ENCODE measurements around the gene DERL3. TPM values are rescaled to one million over a fixed set of nuclear protein-coding genes. Genes with fewer than 3 reads are reported as not detected.

Gene DERL3
- total RNA-seq, 2 experiments from 2014 or later = 14.6 to 18.1 TPM

DNA sequence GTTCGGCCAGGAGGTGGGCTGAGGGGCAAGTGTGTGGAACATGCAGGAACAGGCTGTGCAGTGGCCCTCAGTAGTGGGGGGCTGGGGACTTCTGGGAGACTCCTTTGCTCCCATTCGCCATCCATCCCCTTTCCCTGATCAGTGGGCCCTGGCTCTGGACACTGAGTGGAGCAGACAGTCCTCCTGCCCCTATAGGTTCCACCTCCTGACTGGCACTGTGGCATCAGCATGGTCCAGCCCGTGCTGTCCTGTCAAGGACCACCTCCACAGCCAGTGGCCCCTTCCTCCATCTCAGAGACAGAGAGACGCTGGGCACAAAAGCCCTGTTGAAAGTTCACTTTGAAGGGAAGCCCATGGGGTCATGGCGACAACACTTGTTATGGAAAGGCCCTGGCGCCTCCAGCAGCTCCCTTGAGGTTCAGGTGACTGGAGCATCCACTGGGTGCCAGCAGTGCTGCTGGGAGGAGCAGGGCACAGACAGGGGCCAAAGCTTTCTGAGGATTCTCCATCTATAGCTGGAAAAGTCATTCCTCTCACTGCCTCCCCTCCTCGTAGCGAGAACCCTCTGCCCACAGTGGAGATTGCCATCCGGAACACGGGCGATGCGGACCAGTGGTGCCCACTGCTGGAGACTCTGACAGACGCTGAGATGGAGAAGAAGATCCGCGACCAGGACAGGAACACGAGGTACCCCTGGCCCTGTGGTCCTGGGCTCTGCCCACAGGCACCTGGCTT lies 5.6 kb downstream of the DERL3 start:
- DNase-seq (no peak), ATAC-seq (no peak)
- Mint-ChIP-seq H3K9me3 (ENCODE audit: low read depth) (no peaks in the 10 kb centered on the region), H3K27me3 (no peaks in the 10 kb centered on the region), H3K36me3 (peaks cover 21% of the 10 kb centered on the region), H3K4me1 (peaks cover 12% of the 10 kb centered on the region), H3K27ac (no peak overlapping the region), H3K4me3 (no peak overlapping the region)
- CTCF ChIA-PET = no interaction called here

DNA sequence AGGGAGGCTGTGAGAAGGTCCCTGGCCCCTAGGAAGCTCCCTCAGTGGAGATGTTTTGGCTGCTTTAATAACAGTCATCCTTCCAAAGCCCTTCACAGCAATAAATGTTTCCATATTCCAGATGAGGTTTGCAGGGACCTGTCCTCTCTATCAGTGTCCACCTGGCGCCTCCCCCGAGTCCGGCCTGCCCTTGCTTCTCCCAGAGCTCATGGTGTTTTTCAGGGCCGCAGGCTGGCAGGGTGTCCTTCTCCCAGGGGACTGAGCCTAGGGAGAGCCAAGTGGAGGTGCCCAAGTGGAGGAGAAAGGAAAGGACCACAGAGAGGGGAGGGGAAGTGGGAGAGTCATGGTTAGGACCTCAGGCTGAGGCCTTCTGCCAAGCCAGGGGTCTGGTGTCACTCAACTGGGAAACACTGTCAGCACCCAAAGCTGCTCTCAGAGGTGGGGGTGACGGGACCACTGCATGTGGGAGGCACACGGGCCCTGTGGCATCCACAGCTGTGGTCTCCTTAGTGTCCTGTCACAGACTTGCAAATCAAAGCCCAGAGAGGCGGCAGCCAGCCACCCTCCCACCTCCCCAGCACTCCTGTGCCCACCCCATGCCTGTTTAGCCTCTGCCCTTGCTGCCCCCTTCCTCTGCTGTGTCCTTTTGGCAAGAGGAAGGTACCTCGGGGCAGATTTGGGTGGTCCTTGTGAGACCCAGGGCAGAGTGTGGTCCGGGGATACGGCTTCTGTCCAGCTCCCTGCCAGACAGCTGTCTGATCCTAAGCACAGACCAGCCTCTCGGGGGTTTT lies 6.4 kb downstream of the DERL3 start:
- H3K4me1 Mint-ChIP-seq = peaks cover 7% of the 10 kb centered on the region
- H3K36me3 Mint-ChIP-seq = peaks cover 21% of the 10 kb centered on the region
- ATAC-seq = no peak
- no peaks in the 10 kb centered on the region for H3K27me3 Mint-ChIP-seq
- H3K27ac Mint-ChIP-seq = peak overlapping the region; percentile 49
- no peak for DNase-seq
- no peaks in the 10 kb centered on the region for H3K9me3 Mint-ChIP-seq (ENCODE audit: low read depth)
- no peak overlapping the region for H3K4me3 Mint-ChIP-seq
- CTCF ChIA-PET = interaction anchor here (1.1 kb wide), 2 partner anchors 11 to 17 kb away, joined by 3 to 4 read pairs; no protein-coding TSS in a partner anchor

DNA sequence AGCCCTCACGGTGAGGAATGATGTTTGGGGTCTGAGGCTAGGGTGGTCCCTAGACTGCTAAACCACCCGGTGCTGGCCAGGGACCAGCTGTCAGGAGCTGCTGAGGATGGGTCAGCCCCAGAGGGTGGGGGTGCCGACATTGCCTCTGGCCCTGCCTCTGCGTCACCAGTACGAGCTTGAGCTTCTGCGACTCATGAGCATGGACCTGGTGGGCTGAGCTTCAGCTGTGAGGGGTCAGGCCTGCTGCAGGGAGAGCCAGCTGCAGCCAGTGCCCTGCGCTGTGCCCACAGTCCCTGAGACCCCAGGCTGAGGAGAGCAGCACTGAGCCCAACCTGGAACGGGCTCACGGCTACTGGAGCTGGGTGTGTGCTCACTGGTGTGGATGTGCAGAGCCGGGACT lies 7.0 kb downstream of the DERL3 start:
- H3K36me3 Mint-ChIP-seq = peaks cover 22% of the 10 kb centered on the region
- DNase-seq = no peak
- CTCF ChIA-PET = interaction anchor here (1.1 kb wide), 2 partner anchors 11 to 18 kb away, joined by 3 to 4 read pairs; no protein-coding TSS in a partner anchor
- H3K9me3 Mint-ChIP-seq (ENCODE audit: low read depth) = no peaks in the 10 kb centered on the region
- ATAC-seq = no peak
- no peak overlapping the region for H3K27ac Mint-ChIP-seq
- H3K27me3 Mint-ChIP-seq = no peaks in the 10 kb centered on the region
- H3K4me1 Mint-ChIP-seq = peaks cover 5% of the 10 kb centered on the region
- no peak overlapping the region for H3K4me3 Mint-ChIP-seq

DNA sequence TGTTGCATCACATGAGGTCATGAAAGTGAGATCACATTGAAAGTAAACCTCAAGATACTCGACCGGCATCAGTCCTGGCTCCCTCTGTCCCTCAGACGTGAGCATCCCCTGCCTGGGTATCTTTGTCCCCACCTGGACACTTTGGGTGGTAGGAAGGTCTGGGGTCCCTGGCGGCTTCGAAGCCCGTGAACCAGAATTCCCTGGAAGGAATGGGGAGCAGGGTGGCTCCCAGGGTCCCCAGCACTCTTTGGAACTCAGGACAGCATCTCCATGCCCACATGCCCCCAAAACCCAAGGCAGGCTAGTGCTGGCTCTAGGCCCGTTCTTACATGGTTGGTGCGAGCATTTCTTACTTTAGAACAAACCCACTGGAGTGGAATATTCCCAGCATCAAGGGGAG lies 7.5 kb downstream of the DERL3 start:
- DNase-seq (no peak), ATAC-seq (no peak)
- CTCF ChIA-PET = interaction anchor here (1.1 kb wide), 2 partner anchors 10 to 18 kb away, joined by 3 to 4 read pairs; no protein-coding TSS in a partner anchor
- Mint-ChIP-seq H3K9me3 (ENCODE audit: low read depth) (no peaks in the 10 kb centered on the region), H3K27ac (no peak overlapping the region), H3K4me1 (peaks cover 10% of the 10 kb centered on the region), H3K27me3 (no peaks in the 10 kb centered on the region), H3K4me3 (no peak overlapping the region), H3K36me3 (peaks cover 26% of the 10 kb centered on the region)

DNA sequence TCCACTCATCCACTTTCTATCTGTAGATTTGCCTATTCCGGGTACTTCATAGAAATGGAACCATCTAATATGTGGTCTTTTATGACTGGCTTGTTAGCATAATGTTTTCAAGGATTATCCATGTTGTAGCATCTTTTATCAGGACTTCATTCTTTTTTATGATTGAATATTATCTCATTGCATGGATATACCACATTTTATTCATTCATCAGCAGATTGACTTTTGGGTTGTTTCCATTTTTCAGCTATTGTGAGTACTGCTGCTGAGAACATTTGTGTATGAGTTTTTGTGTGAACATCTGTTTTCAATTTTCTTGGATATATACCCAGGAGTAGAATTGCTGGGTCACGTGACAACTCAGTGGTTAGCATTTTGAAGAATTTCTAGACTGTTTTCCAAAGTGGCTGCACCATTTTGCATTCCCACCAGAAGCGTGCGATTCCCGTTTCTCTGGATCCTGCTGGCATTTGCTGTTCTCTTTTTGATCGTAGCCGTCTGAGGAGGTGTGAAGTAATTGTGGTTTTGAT lies 8.9 kb downstream of the DERL3 start:
- ATAC-seq = no peak
- Mint-ChIP-seq H3K36me3 (peaks cover 33% of the 10 kb centered on the region), H3K4me3 (no peak overlapping the region), H3K27ac (no peak overlapping the region), H3K4me1 (peaks cover 19% of the 10 kb centered on the region), H3K9me3 (ENCODE audit: low read depth) (no peaks in the 10 kb centered on the region), H3K27me3 (no peaks in the 10 kb centered on the region)
- CTCF ChIA-PET = interaction anchor here (1.3 kb wide), 1 partner anchor 18 kb away, joined by 3 read pairs; no protein-coding TSS in a partner anchor
- DNase-seq = no peak

DNA sequence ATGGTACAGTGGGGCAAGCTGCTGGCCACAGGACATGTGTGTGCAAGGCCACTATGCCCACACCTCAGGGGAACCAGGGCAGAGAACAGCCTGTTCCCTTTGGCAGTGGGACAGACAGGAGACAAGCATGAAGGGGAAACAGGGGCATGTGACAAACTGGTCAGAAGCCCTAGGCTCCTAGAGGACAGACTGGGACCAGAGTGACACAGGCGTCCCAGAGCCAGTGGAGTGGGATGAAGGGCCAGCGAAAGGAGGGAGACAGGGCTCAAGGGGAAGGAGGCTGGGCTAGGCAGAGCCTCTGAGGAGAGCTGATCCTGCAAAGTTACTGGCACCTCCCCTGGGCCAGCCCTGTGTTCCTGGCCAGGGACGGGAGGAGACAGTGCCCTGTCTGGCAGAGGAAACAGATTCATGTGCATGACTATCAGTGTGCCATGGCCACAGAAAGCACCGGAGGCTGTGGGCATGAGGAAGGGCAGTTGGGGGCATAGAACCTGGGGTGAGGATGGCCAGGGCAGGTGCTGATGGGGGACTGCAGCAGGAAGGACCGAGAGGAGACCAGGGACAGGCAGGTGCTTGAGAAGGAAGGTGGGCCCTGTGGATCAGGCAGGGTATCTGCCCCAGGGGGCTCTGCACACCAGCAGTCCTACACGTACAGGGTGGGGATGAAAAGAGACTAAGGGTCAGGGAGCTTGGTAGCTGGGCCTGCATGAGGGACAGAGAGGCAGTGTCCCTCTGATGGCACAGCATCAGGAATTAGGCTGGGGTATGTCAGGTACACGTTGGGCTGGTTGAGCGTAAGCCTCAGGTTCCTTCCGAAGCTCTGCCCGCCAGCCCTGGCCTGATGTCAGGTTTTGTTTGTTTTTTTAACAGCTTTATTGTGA lies 9.8 kb downstream of the DERL3 start:
- peaks cover 37% of the 10 kb centered on the region for H3K36me3 Mint-ChIP-seq
- DNase-seq = no peak
- no peak overlapping the region for H3K4me3 Mint-ChIP-seq
- CTCF ChIA-PET = interaction anchor here (1.3 kb wide), 1 partner anchor 17 kb away, joined by 3 read pairs; no protein-coding TSS in a partner anchor
- peak overlapping the region; percentile 33 for H3K27ac Mint-ChIP-seq
- H3K27me3 Mint-ChIP-seq = no peaks in the 10 kb centered on the region
- no peaks in the 10 kb centered on the region for H3K9me3 Mint-ChIP-seq (ENCODE audit: low read depth)
- no peak for ATAC-seq
- H3K4me1 Mint-ChIP-seq = peaks cover 22% of the 10 kb centered on the region

GRCh38 chr22:23827351-23827995 lies 11.3 kb downstream of the DERL3 start:
- Mint-ChIP-seq H3K27ac (peak overlapping the region; percentile 58), H3K4me1 (peaks cover 31% of the 10 kb centered on the region), H3K27me3 (no peaks in the 10 kb centered on the region), H3K9me3 (ENCODE audit: low read depth) (no peaks in the 10 kb centered on the region), H3K36me3 (peaks cover 48% of the 10 kb centered on the region), H3K4me3 (no peak overlapping the region)
- ATAC-seq (no peak), DNase-seq (no peak)
- CTCF ChIA-PET = no interaction called here

- ATAC-seq (peak; percentile 26), DNase-seq (no peak)
- Mint-ChIP-seq H3K4me3 (no peak overlapping the region), H3K27me3 (no peaks in the 10 kb centered on the region), H3K9me3 (ENCODE audit: low read depth) (no peaks in the 10 kb centered on the region), H3K36me3 (peaks cover 55% of the 10 kb centered on the region), H3K27ac (peak overlapping the region; percentile 85), H3K4me1 (peaks cover 36% of the 10 kb centered on the region)
- CTCF ChIA-PET = interaction anchor here (0.8 kb wide), 1 partner anchor 23 kb away, joined by 5 read pairs; no protein-coding TSS in a partner anchor
Measured at GRCh38 chr22:23826510-23827350, 12.1 kb downstream of the DERL3 start.

- Mint-ChIP-seq H3K4me1 (peaks cover 48% of the 10 kb centered on the region), H3K27me3 (no peaks in the 10 kb centered on the region), H3K36me3 (peaks cover 60% of the 10 kb centered on the region), H3K27ac (peak overlapping the region; percentile 85), H3K4me3 (no peak overlapping the region), H3K9me3 (ENCODE audit: low read depth) (no peaks in the 10 kb centered on the region)
- CTCF ChIA-PET = no interaction called here
- ATAC-seq = no peak
- no peak for DNase-seq
Measured at GRCh38 chr22:23825246-23825905, 13.4 kb downstream of the DERL3 start.

GRCh38 chr22:23824476-23825245 lies 14.1 kb downstream of the DERL3 start:
- no peak for ATAC-seq
- H3K27ac Mint-ChIP-seq = peak overlapping the region; percentile 72
- peaks cover 53% of the 10 kb centered on the region for H3K4me1 Mint-ChIP-seq
- DNase-seq = no peak
- CTCF ChIA-PET = no interaction called here
- no peaks in the 10 kb centered on the region for H3K9me3 Mint-ChIP-seq (ENCODE audit: low read depth)
- H3K36me3 Mint-ChIP-seq = peaks cover 58% of the 10 kb centered on the region
- H3K27me3 Mint-ChIP-seq = no peaks in the 10 kb centered on the region
- H3K4me3 Mint-ChIP-seq = no peak overlapping the region

DNA sequence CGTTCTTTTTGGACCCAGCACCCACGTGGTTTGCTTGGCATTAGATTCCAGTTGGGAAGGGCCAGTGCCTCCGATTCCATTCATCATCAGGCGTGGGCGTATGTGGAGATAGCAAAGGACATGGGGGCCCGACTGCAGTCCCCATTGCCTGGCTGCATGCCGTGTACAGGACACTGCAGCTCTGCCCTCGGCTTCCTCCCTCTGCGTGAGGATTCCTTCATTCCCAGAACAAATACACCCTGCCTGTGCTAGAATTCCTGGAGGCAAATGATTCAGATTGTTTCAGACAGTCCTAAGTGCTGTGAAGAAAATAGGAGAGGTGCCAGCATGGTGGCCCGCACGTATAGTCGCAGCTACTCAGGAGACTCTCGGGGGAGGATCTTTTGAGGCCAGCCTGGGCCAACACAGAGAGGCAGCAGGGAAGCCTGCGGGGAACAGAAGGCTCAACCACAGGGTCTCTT lies 15.4 kb downstream of the DERL3 start:
- H3K27me3 Mint-ChIP-seq = no peaks in the 10 kb centered on the region
- CTCF ChIA-PET = interaction anchor here (1.3 kb wide), 1 partner anchor 53 kb away, joined by 3 read pairs; no protein-coding TSS in a partner anchor
- ATAC-seq (no peak), DNase-seq (no peak)
- no peaks in the 10 kb centered on the region for H3K9me3 Mint-ChIP-seq (ENCODE audit: low read depth)
- peaks cover 60% of the 10 kb centered on the region for H3K36me3 Mint-ChIP-seq
- H3K27ac Mint-ChIP-seq = peak overlapping the region; percentile 72
- H3K4me3 Mint-ChIP-seq = no peak overlapping the region
- H3K4me1 Mint-ChIP-seq = peaks cover 64% of the 10 kb centered on the region

Data from activated CD8-positive, alpha-beta memory T cell treated with anti-CD3 and anti-CD28 coated beads, Interleukin-2, amount 10 ng/mL, durations not matched to agents 7 days and 5 days (primary cell).